ENCODE data around the gene TAF1. TPM values are rescaled to one million over a fixed set of nuclear protein-coding genes. Genes with fewer than 3 reads are reported as not detected.
A peak's percentile ranks its signal among the peaks of the same experiment; 100 is the strongest.

TAF1 gene
- total RNA-seq, 1 donor from 2014 or later: 23.3 TPM

DNA sequence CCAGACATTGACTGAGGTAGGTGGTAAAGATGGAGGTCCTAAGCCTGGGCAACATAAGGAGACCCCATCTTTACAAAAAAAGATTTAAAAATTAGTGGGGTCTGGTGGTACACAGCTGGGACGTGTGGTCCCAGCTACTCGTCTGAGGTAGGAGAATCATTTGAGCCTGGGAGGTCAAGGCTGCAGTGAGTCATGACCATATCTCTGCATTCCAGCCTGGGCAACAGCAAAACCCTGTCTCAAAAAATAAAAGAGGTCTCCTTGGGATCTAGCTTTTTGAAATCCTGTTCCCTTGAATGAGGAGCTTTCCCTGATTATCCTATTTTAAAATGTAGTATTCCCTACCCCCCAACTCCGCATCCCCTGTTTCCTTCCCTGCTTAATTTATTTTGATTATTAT lies 88.1 kb downstream of the TAF1 start:
- Histone ChIP-seq H3K4me1 (ENCODE audit: insufficient read depth, low read length) (no peaks in the 10 kb centered on the region), H4K20me1 (ENCODE audit: insufficient read depth, low read length) (no peaks in the 10 kb centered on the region), H3K27ac (ENCODE audit: low read depth, low read length) (no peak overlapping the region), H3K4me3 (ENCODE audit: insufficient read depth, low read depth, low read length) (no peak overlapping the region), H3K79me2 (ENCODE audit: insufficient read depth, low read length) (no peaks in the 10 kb centered on the region), H3K4me2 (ENCODE audit: low read length) (no peak overlapping the region), H2AFZ (ENCODE audit: low read depth, low read length) (no peak overlapping the region), H3K27me3 (ENCODE audit: insufficient read depth, low read length) (no peaks in the 10 kb centered on the region), H3K36me3 (ENCODE audit: insufficient read depth, low read length) (peaks cover 27% of the 10 kb centered on the region), H3K9me3 (ENCODE audit: insufficient read depth, low read depth, low read length) (no peaks in the 10 kb centered on the region), H3K9ac (ENCODE audit: low read length) (no peak overlapping the region)
- peaks cover 9% of the 10 kb centered on the region for H3K36me3 Mint-ChIP-seq (ENCODE audit: low read depth, unreplicated experiment)
- H3K4me1 Mint-ChIP-seq (ENCODE audit: low read depth, unreplicated experiment): peaks cover 16% of the 10 kb centered on the region
- no peak for TF ChIP-seq EZH2 (IDR thresholded peaks at IDR 0.05; ENCODE audit: insufficient read depth, low read length)
- no peak overlapping the region for H3K4me3 Mint-ChIP-seq (ENCODE audit: unreplicated experiment)
- FAIRE-seq (peak; percentile 73), DNase-seq (ENCODE audit: low read depth) (peak; percentile 22)
- H3K27ac Mint-ChIP-seq (ENCODE audit: unreplicated experiment): peak overlapping the region; percentile 92
- H3K9me3 Mint-ChIP-seq (ENCODE audit: unreplicated experiment): no peaks in the 10 kb centered on the region
- H3K27me3 Mint-ChIP-seq (ENCODE audit: low read depth, unreplicated experiment): no peaks in the 10 kb centered on the region

DNA sequence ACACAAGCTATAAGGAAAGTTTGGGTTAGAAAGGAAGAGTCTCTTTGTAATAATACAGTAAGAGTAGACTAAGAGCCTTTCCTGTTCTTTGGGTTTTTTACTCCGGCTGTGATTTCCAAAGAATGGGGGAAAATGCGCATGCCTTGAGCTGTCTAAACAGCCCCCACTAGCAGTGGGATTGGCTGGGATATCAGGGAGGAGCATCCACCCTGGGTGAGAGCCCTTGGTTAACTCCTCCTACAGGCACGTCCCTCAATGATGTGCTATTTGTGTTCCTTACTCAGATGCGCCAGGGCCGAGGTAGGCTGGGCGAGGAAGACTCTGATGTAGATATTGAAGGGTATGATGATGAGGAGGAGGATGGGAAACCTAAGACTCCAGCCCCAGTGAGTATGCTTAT lies 92.7 kb downstream of the TAF1 start:
- no peaks in the 10 kb centered on the region for H3K27me3 Mint-ChIP-seq (ENCODE audit: low read depth, unreplicated experiment)
- Histone ChIP-seq H3K79me2 (ENCODE audit: insufficient read depth, low read length) (no peaks in the 10 kb centered on the region), H3K9me3 (ENCODE audit: insufficient read depth, low read depth, low read length) (no peaks in the 10 kb centered on the region), H3K4me3 (ENCODE audit: insufficient read depth, low read depth, low read length) (no peak overlapping the region), H3K27ac (ENCODE audit: low read depth, low read length) (no peak overlapping the region), H4K20me1 (ENCODE audit: insufficient read depth, low read length) (no peaks in the 10 kb centered on the region), H3K9ac (ENCODE audit: low read length) (no peak overlapping the region), H3K4me1 (ENCODE audit: insufficient read depth, low read length) (no peaks in the 10 kb centered on the region), H2AFZ (ENCODE audit: low read depth, low read length) (no peak overlapping the region), H3K27me3 (ENCODE audit: insufficient read depth, low read length) (no peaks in the 10 kb centered on the region), H3K4me2 (ENCODE audit: low read length) (no peak overlapping the region), H3K36me3 (ENCODE audit: insufficient read depth, low read length) (peaks cover 46% of the 10 kb centered on the region)
- H3K9me3 Mint-ChIP-seq (ENCODE audit: unreplicated experiment): no peaks in the 10 kb centered on the region
- no peak overlapping the region for H3K27ac Mint-ChIP-seq (ENCODE audit: unreplicated experiment)
- H3K4me3 Mint-ChIP-seq (ENCODE audit: unreplicated experiment): no peak overlapping the region
- FAIRE-seq (peak; percentile 26), DNase-seq (ENCODE audit: low read depth) (no peak)
- TF ChIP-seq, protein P1, sequence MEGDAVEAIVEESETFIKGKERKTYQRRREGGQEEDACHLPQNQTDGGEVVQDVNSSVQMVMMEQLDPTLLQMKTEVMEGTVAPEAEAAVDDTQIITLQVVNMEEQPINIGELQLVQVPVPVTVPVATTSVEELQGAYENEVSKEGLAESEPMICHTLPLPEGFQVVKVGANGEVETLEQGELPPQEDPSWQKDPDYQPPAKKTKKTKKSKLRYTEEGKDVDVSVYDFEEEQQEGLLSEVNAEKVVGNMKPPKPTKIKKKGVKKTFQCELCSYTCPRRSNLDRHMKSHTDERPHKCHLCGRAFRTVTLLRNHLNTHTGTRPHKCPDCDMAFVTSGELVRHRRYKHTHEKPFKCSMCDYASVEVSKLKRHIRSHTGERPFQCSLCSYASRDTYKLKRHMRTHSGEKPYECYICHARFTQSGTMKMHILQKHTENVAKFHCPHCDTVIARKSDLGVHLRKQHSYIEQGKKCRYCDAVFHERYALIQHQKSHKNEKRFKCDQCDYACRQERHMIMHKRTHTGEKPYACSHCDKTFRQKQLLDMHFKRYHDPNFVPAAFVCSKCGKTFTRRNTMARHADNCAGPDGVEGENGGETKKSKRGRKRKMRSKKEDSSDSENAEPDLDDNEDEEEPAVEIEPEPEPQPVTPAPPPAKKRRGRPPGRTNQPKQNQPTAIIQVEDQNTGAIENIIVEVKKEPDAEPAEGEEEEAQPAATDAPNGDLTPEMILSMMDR (IDR thresholded peaks at IDR 0.05; ENCODE audit: insufficient read depth, low read depth, low read length): no peak
- no peak for TF ChIP-seq EZH2 (IDR thresholded peaks at IDR 0.05; ENCODE audit: insufficient read depth, low read length)
- H3K4me1 Mint-ChIP-seq (ENCODE audit: low read depth, unreplicated experiment): peaks cover 11% of the 10 kb centered on the region
- H3K36me3 Mint-ChIP-seq (ENCODE audit: low read depth, unreplicated experiment): peaks cover 13% of the 10 kb centered on the region

DNA sequence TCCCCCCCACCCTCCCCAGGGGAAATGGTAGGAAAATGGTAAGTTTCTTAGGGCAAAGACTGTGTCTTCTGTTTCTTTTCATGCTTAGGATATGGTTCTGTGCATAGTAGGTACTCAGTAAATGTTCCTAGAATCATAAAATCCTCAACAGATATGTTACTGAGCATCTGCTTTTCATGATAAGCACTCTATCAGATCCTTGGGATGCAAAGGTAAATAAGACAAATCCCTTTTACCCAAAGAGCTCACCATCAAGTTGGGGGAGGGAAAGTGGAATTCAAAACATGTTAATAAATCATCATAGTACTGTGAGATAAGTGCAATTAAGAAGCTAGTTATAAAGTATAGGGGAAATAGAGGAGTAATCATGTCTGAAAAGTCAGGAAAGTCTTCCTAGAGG lies 98.8 kb downstream of the TAF1 start:
- Histone ChIP-seq H3K9ac (ENCODE audit: low read length) (no peak overlapping the region), H3K4me1 (ENCODE audit: insufficient read depth, low read length) (no peaks in the 10 kb centered on the region), H3K79me2 (ENCODE audit: insufficient read depth, low read length) (no peaks in the 10 kb centered on the region), H3K4me2 (ENCODE audit: low read length) (no peak overlapping the region), H2AFZ (ENCODE audit: low read depth, low read length) (no peak overlapping the region), H3K27me3 (ENCODE audit: insufficient read depth, low read length) (no peaks in the 10 kb centered on the region), H4K20me1 (ENCODE audit: insufficient read depth, low read length) (no peaks in the 10 kb centered on the region), H3K36me3 (ENCODE audit: insufficient read depth, low read length) (peaks cover 20% of the 10 kb centered on the region), H3K4me3 (ENCODE audit: insufficient read depth, low read depth, low read length) (no peak overlapping the region), H3K27ac (ENCODE audit: low read depth, low read length) (no peak overlapping the region), H3K9me3 (ENCODE audit: insufficient read depth, low read depth, low read length) (no peaks in the 10 kb centered on the region)
- H3K4me3 Mint-ChIP-seq (ENCODE audit: unreplicated experiment): no peak overlapping the region
- no peaks in the 10 kb centered on the region for H3K9me3 Mint-ChIP-seq (ENCODE audit: unreplicated experiment)
- no peaks in the 10 kb centered on the region for H3K4me1 Mint-ChIP-seq (ENCODE audit: low read depth, unreplicated experiment)
- H3K27ac Mint-ChIP-seq (ENCODE audit: unreplicated experiment): no peak overlapping the region
- FAIRE-seq (no peak), DNase-seq (ENCODE audit: low read depth) (no peak)
- peaks cover 5% of the 10 kb centered on the region for H3K36me3 Mint-ChIP-seq (ENCODE audit: low read depth, unreplicated experiment)
- no peaks in the 10 kb centered on the region for H3K27me3 Mint-ChIP-seq (ENCODE audit: low read depth, unreplicated experiment)
- TF ChIP-seq, protein P1 (IDR thresholded peaks at IDR 0.05; ENCODE audit: insufficient read depth, low read depth, low read length): no peak
- TF ChIP-seq EZH2 (IDR thresholded peaks at IDR 0.05; ENCODE audit: insufficient read depth, low read length): no peak
